Activated CD4-positive, alpha-beta memory T cell treated with anti-CD3 and anti-CD28 coated beads, Interleukin-2, amount 10 ng/mL, durations not matched to agents 7 days and 5 days (primary cell): ENCODE measurements around the gene CXCL12. TPM values are rescaled to one million over a fixed set of nuclear protein-coding genes. Genes with fewer than 3 reads are reported as not detected.

Source experiments
- CTCF ChIA-PET: fragments of 350-600 bp; sonication (Branson Sonifier 250); formaldehyde crosslinking; loops from one replicate; lab custom pipeline; 2021; ENCODE audit warnings: antibody characterized with exemption, inconsistent platforms; lab: Charles Lee
- POLR2A ChIA-PET: fragments of 350-600 bp; sonication (Branson Sonifier 250); formaldehyde crosslinking; loops from one replicate; lab custom pipeline; 2021; ENCODE audit warnings: antibody characterized with exemption; lab: Charles Lee
- DNase-seq: peaks from one replicate; pipeline ENCODE4 v3.0.0-alpha.2; 2020
- H3K27ac Mint-ChIP-seq: one replicate; pipeline ENCODE4 v1.8.0; 2021; ENCODE audit warnings: mild to moderate bottlenecking, mixed read lengths
- H3K27me3 Mint-ChIP-seq: one replicate; pipeline ENCODE4 v1.8.0; 2021; ENCODE audit warnings: mixed read lengths
- H3K36me3 Mint-ChIP-seq: one replicate; pipeline ENCODE4 v1.8.0; 2021; ENCODE audit warnings: low read depth, mixed read lengths
- H3K4me1 Mint-ChIP-seq: one replicate; pipeline ENCODE4 v1.8.0; 2021; ENCODE audit warnings: mixed read lengths
- H3K4me3 Mint-ChIP-seq: one replicate; pipeline ENCODE4 v1.8.0; 2021; ENCODE audit warnings: mild to moderate bottlenecking, mixed read lengths
- H3K9me3 Mint-ChIP-seq: one replicate; pipeline ENCODE4 v1.8.0; 2021; ENCODE audit warnings: mixed read lengths
- total RNA-seq, 2 experiments: library from RNA; stranded (reverse); gene quantifications; one replicate each; pipeline ENCODE4 v1.2.3, GENCODE V29; 2021

Gene CXCL12
- total RNA-seq, 2 experiments from 2014 or later = not detected

GRCh38 chr10:44416021-44416771, 31.3 kb upstream of the CXCL12 start:
- CTCF ChIA-PET = no interaction called here
- Mint-ChIP-seq H3K4me1 (no peaks in the 10 kb centered on the region), H3K9me3 (no peaks in the 10 kb centered on the region), H3K36me3 (no peaks in the 10 kb centered on the region), H3K27me3 (no peaks in the 10 kb centered on the region), H3K27ac (no peak overlapping the region), H3K4me3 (no peak overlapping the region)
- POLR2A ChIA-PET = no interaction called here
- no peak for DNase-seq

- CTCF ChIA-PET = no interaction called here
- POLR2A ChIA-PET = no interaction called here
- Mint-ChIP-seq H3K27ac (no peak overlapping the region), H3K9me3 (no peaks in the 10 kb centered on the region), H3K27me3 (no peaks in the 10 kb centered on the region), H3K4me1 (no peaks in the 10 kb centered on the region), H3K36me3 (no peaks in the 10 kb centered on the region), H3K4me3 (no peak overlapping the region)
- DNase-seq = no peak
These were observed 30.2 kb upstream of the CXCL12 start for GRCh38 chr10:44415121-44415520.

GRCh38 chr10:44413416-44413815, 28.5 kb upstream of the CXCL12 start:
- no peak overlapping the region for H3K4me3 Mint-ChIP-seq
- H3K36me3 Mint-ChIP-seq = no peaks in the 10 kb centered on the region
- H3K4me1 Mint-ChIP-seq = no peaks in the 10 kb centered on the region
- ChIA-PET POLR2A (no interaction called here), CTCF (no interaction called here)
- H3K27me3 Mint-ChIP-seq = no peaks in the 10 kb centered on the region
- no peak overlapping the region for H3K27ac Mint-ChIP-seq
- H3K9me3 Mint-ChIP-seq = no peaks in the 10 kb centered on the region
- DNase-seq = no peak

GRCh38 chr10:44411251-44411650, 26.4 kb upstream of the CXCL12 start:
- Mint-ChIP-seq H3K9me3 (no peaks in the 10 kb centered on the region), H3K36me3 (no peaks in the 10 kb centered on the region), H3K27ac (no peak overlapping the region), H3K4me1 (no peaks in the 10 kb centered on the region), H3K27me3 (no peaks in the 10 kb centered on the region), H3K4me3 (no peak overlapping the region)
- ChIA-PET POLR2A (no interaction called here), CTCF (no interaction called here)
- DNase-seq = no peak

- peaks cover 4% of the 10 kb centered on the region for H3K27me3 Mint-ChIP-seq
- POLR2A ChIA-PET = no interaction called here
These were observed 20.0 kb upstream of the CXCL12 start for GRCh38 chr10:44404741-44405437.

GRCh38 chr10:44402465-44403195, 17.7 kb upstream of the CXCL12 start:
- CTCF ChIA-PET = no interaction called here
- DNase-seq = no peak

More at GRCh38 chr10:44404741-44405437, 20.0 kb upstream of the CXCL12 start:
- H3K9me3 Mint-ChIP-seq = no peaks in the 10 kb centered on the region
- H3K4me3 Mint-ChIP-seq = no peak overlapping the region
- no peak overlapping the region for H3K27ac Mint-ChIP-seq
- no peaks in the 10 kb centered on the region for H3K36me3 Mint-ChIP-seq
- CTCF ChIA-PET = no interaction called here
- H3K4me1 Mint-ChIP-seq = no peaks in the 10 kb centered on the region
- no peak for DNase-seq

GRCh38 chr10:44400541-44400940, 15.6 kb upstream of the CXCL12 start:
- POLR2A ChIA-PET = no interaction called here
- no peaks in the 10 kb centered on the region for H3K9me3 Mint-ChIP-seq
- no peak overlapping the region for H3K4me3 Mint-ChIP-seq
- H3K4me1 Mint-ChIP-seq = no peaks in the 10 kb centered on the region
- CTCF ChIA-PET = no interaction called here
- H3K27ac Mint-ChIP-seq = no peak overlapping the region
- peaks cover 6% of the 10 kb centered on the region for H3K27me3 Mint-ChIP-seq
- DNase-seq = no peak
- H3K36me3 Mint-ChIP-seq = no peaks in the 10 kb centered on the region

More at GRCh38 chr10:44402465-44403195, 17.7 kb upstream of the CXCL12 start:
- POLR2A ChIA-PET = no interaction called here
- Mint-ChIP-seq H3K4me3 (no peak overlapping the region), H3K4me1 (no peaks in the 10 kb centered on the region), H3K27ac (no peak overlapping the region), H3K27me3 (peaks cover 6% of the 10 kb centered on the region), H3K36me3 (no peaks in the 10 kb centered on the region), H3K9me3 (no peaks in the 10 kb centered on the region)

GRCh38 chr10:44399659-44400451, 15.0 kb upstream of the CXCL12 start:
- H3K36me3 Mint-ChIP-seq = no peaks in the 10 kb centered on the region
- POLR2A ChIA-PET = no interaction called here
- no peaks in the 10 kb centered on the region for H3K9me3 Mint-ChIP-seq
- no peak overlapping the region for H3K27ac Mint-ChIP-seq
- no peak overlapping the region for H3K4me3 Mint-ChIP-seq
- no peaks in the 10 kb centered on the region for H3K4me1 Mint-ChIP-seq
- no peak for DNase-seq
- CTCF ChIA-PET = no interaction called here
- peaks cover 6% of the 10 kb centered on the region for H3K27me3 Mint-ChIP-seq

- H3K4me3 Mint-ChIP-seq = no peak overlapping the region
- no peaks in the 10 kb centered on the region for H3K36me3 Mint-ChIP-seq
- POLR2A ChIA-PET = no interaction called here
- CTCF ChIA-PET = no interaction called here
- H3K9me3 Mint-ChIP-seq = no peaks in the 10 kb centered on the region
- no peak overlapping the region for H3K27ac Mint-ChIP-seq
- no peaks in the 10 kb centered on the region for H3K4me1 Mint-ChIP-seq
- peaks cover 5% of the 10 kb centered on the region for H3K27me3 Mint-ChIP-seq
- no peak for DNase-seq
These were observed 14.1 kb upstream of the CXCL12 start for GRCh38 chr10:44398747-44399658.

- no peaks in the 10 kb centered on the region for H3K9me3 Mint-ChIP-seq
- DNase-seq = no peak
- no peak overlapping the region for H3K4me3 Mint-ChIP-seq
- ChIA-PET POLR2A (no interaction called here), CTCF (no interaction called here)
- H3K27ac Mint-ChIP-seq = no peak overlapping the region
- H3K36me3 Mint-ChIP-seq = no peaks in the 10 kb centered on the region
- peaks cover 5% of the 10 kb centered on the region for H3K27me3 Mint-ChIP-seq
- no peaks in the 10 kb centered on the region for H3K4me1 Mint-ChIP-seq
These were observed 13.4 kb upstream of the CXCL12 start for GRCh38 chr10:44398271-44398670.

GRCh38 chr10:44397476-44398225, 12.8 kb upstream of the CXCL12 start:
- CTCF ChIA-PET = no interaction called here
- no peak for DNase-seq
- H3K27ac Mint-ChIP-seq = no peak overlapping the region

More at GRCh38 chr10:44397476-44398225, 12.8 kb upstream of the CXCL12 start:
- no peaks in the 10 kb centered on the region for H3K9me3 Mint-ChIP-seq
- H3K4me3 Mint-ChIP-seq = no peak overlapping the region
- H3K27me3 Mint-ChIP-seq = peaks cover 5% of the 10 kb centered on the region
- POLR2A ChIA-PET = no interaction called here
- H3K36me3 Mint-ChIP-seq = no peaks in the 10 kb centered on the region
- H3K4me1 Mint-ChIP-seq = no peaks in the 10 kb centered on the region
